Effector memory CD8-positive, alpha-beta T cell (primary cell): ENCODE measurements around the gene HLA-DMB.

Experiments used
- ATAC-seq: fragments of 150-1000 bp; cut with Tn5 transposase; replicated peaks from 2 replicates; pipeline ENCODE4 v1.10.0; 2021; ENCODE audit warnings: mild to moderate bottlenecking, moderate library complexity
- DNase-seq, 3 experiments: peaks; one replicate each; pipeline ENCODE4 v3.0.0; 2021
- H3K27ac Mint-ChIP-seq, 2 donors: one replicate each; pipeline ENCODE4 v1.8.0; 2022; ENCODE audit warnings: mild to moderate bottlenecking in 2 of 2, mixed read lengths in 2 of 2, moderate library complexity in 2 of 2
- H3K27me3 Mint-ChIP-seq, 2 donors: one replicate each; pipeline ENCODE4 v1.8.0; 2022; ENCODE audit warnings: mixed read lengths in 2 of 2
- H3K36me3 Mint-ChIP-seq: one replicate; pipeline ENCODE4 v1.8.0; 2022; ENCODE audit warnings: mild to moderate bottlenecking, moderate library complexity, mixed read lengths; ENCODE audit not compliant: insufficient read depth
- H3K4me1 Mint-ChIP-seq, 2 donors: one replicate each; pipeline ENCODE4 v1.8.0; 2022; ENCODE audit warnings: low read depth in 2 of 2, mixed read lengths in 2 of 2
- H3K4me3 Mint-ChIP-seq, 2 donors: one replicate each; pipeline ENCODE4 v1.8.0; 2022; ENCODE audit warnings: mild to moderate bottlenecking in 2 of 2, mixed read lengths in 2 of 2, moderate library complexity in 2 of 2
- H3K9me3 Mint-ChIP-seq, 2 donors: one replicate each; pipeline ENCODE4 v1.8.0; 2022; ENCODE audit warnings: mixed read lengths in 2 of 2

Gene HLA-DMB

GRCh38 chr6:32937230-32937633 is 3.6 kb downstream of the HLA-DMB start:
- H3K9me3 Mint-ChIP-seq = no peaks in the 10 kb centered on the region
- H3K36me3 Mint-ChIP-seq = peaks cover 3% of the 10 kb centered on the region
- no peak overlapping the region for H3K4me3 Mint-ChIP-seq
- H3K4me1 Mint-ChIP-seq = peaks cover 24 to 36% of the 10 kb centered on the region in 2 donors
- H3K27me3 Mint-ChIP-seq = no peaks in the 10 kb centered on the region
- no peak for DNase-seq
- H3K27ac Mint-ChIP-seq = peak overlapping the region in 1 of 2 donors; percentile 31
- ATAC-seq = no peak

- H3K9me3 Mint-ChIP-seq = no peaks in the 10 kb centered on the region
- peaks cover 3% of the 10 kb centered on the region for H3K36me3 Mint-ChIP-seq
- no peak overlapping the region for H3K4me3 Mint-ChIP-seq
- peaks cover 18 to 28% of the 10 kb centered on the region in 2 donors for H3K4me1 Mint-ChIP-seq
- ATAC-seq = no peak
- DNase-seq = no peak
- no peaks in the 10 kb centered on the region for H3K27me3 Mint-ChIP-seq
- H3K27ac Mint-ChIP-seq = peak overlapping the region in 1 of 2 donors; percentile 31
Observed at GRCh38 chr6:32936239-32937152, 4.3 kb downstream of the HLA-DMB start.

DNA sequence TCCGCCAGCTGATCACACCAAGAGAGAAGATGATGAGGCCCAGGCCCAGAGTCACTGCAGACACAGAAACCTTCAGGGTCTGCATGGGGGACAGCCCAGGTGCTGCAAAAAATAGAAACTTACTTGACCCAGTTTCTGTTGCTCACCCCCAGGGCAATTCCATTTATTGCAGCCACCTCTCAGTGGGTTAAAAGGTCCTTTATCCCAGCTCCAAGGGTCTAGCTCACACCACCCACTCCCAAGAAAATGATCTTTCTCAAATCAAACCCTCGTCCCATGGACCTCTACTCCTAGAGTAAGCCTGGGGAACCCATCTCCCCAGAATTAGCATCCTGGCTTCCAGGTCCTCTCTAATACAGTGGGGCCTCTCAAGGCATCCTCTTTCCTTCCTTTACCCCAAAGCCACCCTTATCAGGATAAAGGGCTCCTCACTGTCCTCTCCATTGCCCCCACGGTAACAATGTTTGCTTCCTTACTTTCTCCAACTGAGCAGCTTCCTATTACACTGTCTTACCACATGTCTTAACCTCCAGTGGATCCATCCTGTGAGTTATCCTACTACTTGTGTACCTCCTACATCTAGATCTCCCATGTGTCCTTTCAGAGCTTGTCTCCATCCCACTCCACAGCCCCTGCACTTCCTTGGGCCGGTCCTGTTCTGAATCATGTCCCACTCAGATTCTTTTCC is 5.1 kb downstream of the HLA-DMB start:
- peaks cover 3% of the 10 kb centered on the region for H3K36me3 Mint-ChIP-seq
- H3K4me3 Mint-ChIP-seq = no peak overlapping the region
- H3K27me3 Mint-ChIP-seq = no peaks in the 10 kb centered on the region
- no peaks in the 10 kb centered on the region for H3K9me3 Mint-ChIP-seq
- H3K27ac Mint-ChIP-seq = no peak overlapping the region
- DNase-seq = no peak
- ATAC-seq = no peak
- H3K4me1 Mint-ChIP-seq = peaks cover 10 to 20% of the 10 kb centered on the region in 2 donors

DNA sequence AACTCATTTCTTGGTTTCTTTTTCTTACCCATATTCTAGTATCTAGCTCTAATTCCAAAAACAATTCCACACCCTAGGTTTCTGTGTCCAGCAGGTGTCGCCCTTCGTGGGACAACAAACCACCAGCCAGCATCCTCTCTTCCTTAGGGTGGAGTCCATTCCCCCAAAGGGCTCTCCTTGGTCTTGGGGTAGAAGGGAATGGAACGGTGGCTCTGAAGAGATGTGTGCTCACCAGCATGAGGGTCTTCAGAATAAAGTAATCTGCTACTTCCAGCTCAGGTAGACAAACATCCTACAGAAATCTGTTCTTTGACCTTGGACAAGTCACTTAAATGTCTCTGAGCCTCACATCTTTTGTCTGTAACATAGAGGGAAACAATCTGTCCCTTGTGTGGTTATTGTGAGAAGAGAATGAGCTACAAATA is 7.2 kb downstream of the HLA-DMB start:
- Mint-ChIP-seq H3K27me3 (no peaks in the 10 kb centered on the region), H3K4me3 (no peak overlapping the region), H3K4me1 (peaks cover 7 to 11% of the 10 kb centered on the region in 2 donors), H3K27ac (peak overlapping the region in 1 of 2 donors; percentile 33), H3K36me3 (peaks cover 3% of the 10 kb centered on the region), H3K9me3 (no peaks in the 10 kb centered on the region)
- DNase-seq (peak; percentile 69 to 72 (median 70)), ATAC-seq (peak; percentile 56)

- no peak overlapping the region for H3K27ac Mint-ChIP-seq
- DNase-seq (no peak), ATAC-seq (no peak)
- H3K9me3 Mint-ChIP-seq = no peaks in the 10 kb centered on the region
- no peaks in the 10 kb centered on the region for H3K27me3 Mint-ChIP-seq
- no peaks in the 10 kb centered on the region for H3K36me3 Mint-ChIP-seq
- no peak overlapping the region for H3K4me3 Mint-ChIP-seq
- peaks cover 4 to 11% of the 10 kb centered on the region in 2 donors for H3K4me1 Mint-ChIP-seq
Observed at GRCh38 chr6:32932132-32932868, 8.5 kb downstream of the HLA-DMB start.

DNA sequence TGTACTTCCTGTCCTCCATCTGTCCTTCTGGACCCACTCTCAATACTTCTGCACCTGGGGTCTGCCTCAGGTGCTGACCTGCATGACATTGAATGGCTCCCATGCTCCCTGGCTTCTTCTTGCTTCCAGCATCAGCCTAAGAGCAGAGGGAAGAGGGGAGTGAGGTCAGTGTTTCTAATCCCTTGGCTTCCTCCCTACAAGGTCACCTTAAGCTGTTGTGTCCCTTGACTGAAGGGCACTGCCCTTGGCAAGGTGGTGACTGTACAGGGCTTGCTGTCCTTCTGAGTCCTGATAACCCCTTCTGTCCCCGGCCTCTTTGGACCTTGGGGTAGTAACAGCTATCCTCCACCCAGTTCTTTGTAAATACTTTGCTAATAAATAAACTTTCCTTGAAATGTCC is 9.6 kb downstream of the HLA-DMB start:
- H3K27ac Mint-ChIP-seq = no peak overlapping the region
- no peaks in the 10 kb centered on the region for H3K9me3 Mint-ChIP-seq
- H3K4me3 Mint-ChIP-seq = no peak overlapping the region
- peaks cover 4 to 11% of the 10 kb centered on the region in 2 donors for H3K4me1 Mint-ChIP-seq
- no peak for DNase-seq
- no peak for ATAC-seq
- no peaks in the 10 kb centered on the region for H3K27me3 Mint-ChIP-seq
- H3K36me3 Mint-ChIP-seq = no peaks in the 10 kb centered on the region

GRCh38 chr6:32922083-32922482 is 18.7 kb downstream of the HLA-DMB start:
- peaks cover 0 to 3% of the 10 kb centered on the region in 2 donors for H3K4me1 Mint-ChIP-seq

GRCh38 chr6:32920715-32921114 is 20.1 kb downstream of the HLA-DMB start:
- Mint-ChIP-seq H3K27ac (no peak overlapping the region), H3K27me3 (no peaks in the 10 kb centered on the region), H3K36me3 (no peaks in the 10 kb centered on the region), H3K4me1 (peaks cover 0 to 4% of the 10 kb centered on the region in 2 donors), H3K9me3 (no peaks in the 10 kb centered on the region), H3K4me3 (no peak overlapping the region)
- ATAC-seq = no peak
- DNase-seq = no peak

More at GRCh38 chr6:32922083-32922482, 18.7 kb downstream of the HLA-DMB start:
- ATAC-seq (no peak), DNase-seq (no peak)
- Mint-ChIP-seq H3K27ac (no peak overlapping the region), H3K4me3 (no peak overlapping the region), H3K9me3 (no peaks in the 10 kb centered on the region), H3K36me3 (no peaks in the 10 kb centered on the region), H3K27me3 (no peaks in the 10 kb centered on the region)

DNA sequence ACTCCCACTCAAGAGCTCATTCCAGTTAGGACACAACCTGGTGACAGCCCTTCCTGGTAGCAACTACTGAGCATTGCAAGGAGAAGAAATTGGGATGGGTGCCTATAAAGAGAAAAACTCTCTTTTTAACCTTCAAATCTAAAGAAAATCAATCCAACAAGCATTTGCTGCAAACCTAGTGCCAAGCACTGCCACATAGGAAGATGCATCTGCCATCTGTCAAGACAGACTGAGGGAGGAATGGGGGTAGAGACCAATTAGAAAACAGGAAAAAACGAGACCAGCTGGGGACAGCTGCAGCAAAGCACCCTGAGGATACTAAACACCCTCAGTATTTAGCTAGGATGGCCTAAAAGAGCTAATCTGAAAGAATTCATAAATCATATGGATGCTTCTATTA is 27.9 kb downstream of the HLA-DMB start:
- Mint-ChIP-seq H3K27ac (no peak overlapping the region), H3K4me1 (peaks cover 0 to 4% of the 10 kb centered on the region in 2 donors), H3K4me3 (no peak overlapping the region), H3K36me3 (no peaks in the 10 kb centered on the region), H3K9me3 (no peaks in the 10 kb centered on the region), H3K27me3 (peaks cover 6 to 38% of the 10 kb centered on the region in 2 donors)
- ATAC-seq = no peak
- DNase-seq = no peak

DNA sequence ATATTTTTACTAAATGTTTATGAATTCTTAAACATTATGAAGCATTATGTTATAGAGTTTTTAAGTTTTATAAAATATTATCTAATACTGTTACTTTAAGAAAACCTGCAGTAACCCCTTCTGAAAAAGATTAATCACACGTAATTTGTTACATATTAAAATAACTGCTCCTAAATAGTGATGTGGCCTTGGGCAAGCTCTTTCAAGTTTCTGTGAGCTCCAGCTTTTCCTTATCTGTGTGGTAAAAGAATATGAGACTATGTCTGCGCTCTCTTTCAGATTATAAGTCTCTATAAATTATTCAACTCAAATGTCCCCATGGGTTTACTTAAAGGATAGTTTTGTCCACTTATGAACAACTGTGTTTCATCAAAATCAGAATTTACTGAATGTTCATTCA is 31.9 kb downstream of the HLA-DMB start:
- Mint-ChIP-seq H3K4me1 (no peaks in the 10 kb centered on the region), H3K27ac (no peak overlapping the region), H3K9me3 (no peaks in the 10 kb centered on the region), H3K27me3 (peaks cover 6 to 26% of the 10 kb centered on the region in 2 donors), H3K4me3 (no peak overlapping the region), H3K36me3 (no peaks in the 10 kb centered on the region)
- DNase-seq = no peak
- no peak for ATAC-seq

- Mint-ChIP-seq H3K27me3 (peaks cover 4 to 6% of the 10 kb centered on the region in 2 donors), H3K4me3 (no peak overlapping the region), H3K36me3 (no peaks in the 10 kb centered on the region), H3K27ac (no peak overlapping the region), H3K9me3 (no peaks in the 10 kb centered on the region), H3K4me1 (no peaks in the 10 kb centered on the region)
- ATAC-seq (no peak), DNase-seq (no peak)
Observed at GRCh38 chr6:32906539-32906938, 34.3 kb downstream of the HLA-DMB start.

GRCh38 chr6:32905078-32905477 is 35.8 kb downstream of the HLA-DMB start:
- H3K27me3 Mint-ChIP-seq = no peaks in the 10 kb centered on the region
- no peaks in the 10 kb centered on the region for H3K4me1 Mint-ChIP-seq
- no peaks in the 10 kb centered on the region for H3K9me3 Mint-ChIP-seq
- H3K27ac Mint-ChIP-seq = no peak overlapping the region
- ATAC-seq (no peak), DNase-seq (no peak)
- H3K4me3 Mint-ChIP-seq = no peak overlapping the region
- H3K36me3 Mint-ChIP-seq = no peaks in the 10 kb centered on the region

- Mint-ChIP-seq H3K9me3 (no peaks in the 10 kb centered on the region), H3K4me1 (no peaks in the 10 kb centered on the region), H3K27ac (no peak overlapping the region), H3K4me3 (no peak overlapping the region), H3K27me3 (no peaks in the 10 kb centered on the region), H3K36me3 (no peaks in the 10 kb centered on the region)
- no peak for DNase-seq
- ATAC-seq = no peak
Observed at GRCh38 chr6:32903952-32904351, 36.9 kb downstream of the HLA-DMB start.
